ENCODE measurements around the gene ZNF474. TPM values are rescaled to one million over a fixed set of nuclear protein-coding genes. Genes with fewer than 3 reads are reported as not detected.

ZNF474 gene
- total and polyA plus RNA-seq, 9 donors, result 0.12 to 5.7 (median 0.31) TPM; not detected in 1

Other genes starting within 250 kb of the ZNF474 start
- gene SRFBP1, start 167.6 kb upstream of the ZNF474 start, total RNA-seq, result 10 to 100 TPM in 6 of 7 donors, 1 to 10 TPM in 1; 8.5 to 16.7 (median 11.8) TPM
- 1 to 10 TPM; 4.7 to 5.1 TPM for gene SRFBP1, start 167.6 kb upstream of the ZNF474 start, polyA plus RNA-seq
- 10 to 100 TPM in 3 of 7 donors, 1 to 10 TPM in 4; 6.9 to 16.7 (median 9.4) TPM for gene LOX, start 51.3 kb upstream of the ZNF474 start, total RNA-seq
- gene LOX, start 51.3 kb upstream of the ZNF474 start, polyA plus RNA-seq, result 10 to 100 TPM; 12.4 to 23.5 TPM
- gene SNCAIP, start 182.7 kb downstream of the ZNF474 start, total RNA-seq, result 10 to 100 TPM; 20.4 to 92.5 (median 51.6) TPM
- gene SNCAIP, start 182.7 kb downstream of the ZNF474 start, polyA plus RNA-seq, result 10 to 100 TPM; 40.2 to 46.9 TPM

Data from ovary (tissue), 9 donors.